Neural cell (in vitro differentiated cells): ENCODE data around the gene ATF5. TPM values are rescaled to one million over a fixed set of nuclear protein-coding genes. Genes with fewer than 3 reads are reported as not detected.

Experiments
- H2AFZ ChIP-seq: fragments of 200-600, 300-800 bp; sonication (generic), shearing (Covaris generic); 2 replicates; pipeline ENCODE4 v1.6.0; 2014; ENCODE audit warnings: low read depth, mild to moderate bottlenecking, antibody characterized with exemption, low read length, moderate library complexity
- H3F3A ChIP-seq: fragments of 200-600 bp; shearing (Covaris generic); 2 replicates; pipeline ENCODE4 v1.6.1; 2016; ENCODE audit warnings: mild to moderate bottlenecking, moderate library complexity, mixed read lengths, antibody characterized with exemption, low read length; ENCODE audit not compliant: insufficient read depth, poor library complexity, severe bottlenecking
- H3K27ac ChIP-seq: fragments of 200-600, 300-800 bp; sonication (generic), shearing (Covaris generic); 2 replicates; pipeline ENCODE4 v1.5.1; 2014; ENCODE audit warnings: mild to moderate bottlenecking, low read length, moderate library complexity
- H3K27me3 ChIP-seq: fragments of 300-800, 200-600 bp; sonication (generic), shearing (Covaris generic); 2 replicates; pipeline ENCODE4 v1.6.0; 2014; ENCODE audit warnings: mild to moderate bottlenecking, low read depth, low read length, moderate library complexity; ENCODE audit not compliant: insufficient read depth
- H3K36me3 ChIP-seq: fragments of 300-800, 200-600 bp; sonication (generic), shearing (Covaris generic); 2 replicates; pipeline ENCODE4 v1.5.1; 2014; ENCODE audit warnings: mild to moderate bottlenecking, antibody characterized with exemption, low read length, moderate library complexity; ENCODE audit not compliant: insufficient read depth
- H3K4me2 ChIP-seq: fragments of 300-800, 200-600 bp; sonication (generic), shearing (Covaris generic); 2 replicates; pipeline ENCODE4 v1.6.0; 2014; ENCODE audit warnings: mild to moderate bottlenecking, low read length
- H3K4me3 ChIP-seq: fragments of 300-800, 200-600 bp; sonication (generic), shearing (Covaris generic); 2 replicates; pipeline ENCODE4 v1.5.1; 2014; ENCODE audit warnings: mild to moderate bottlenecking, low read length, moderate library complexity
- H3K79me2 ChIP-seq: fragments of 200-600 bp; shearing (Covaris generic); replicated peaks from 2 replicates; pipeline ENCODE4 v1.6.0; 2014; ENCODE audit warnings: mild to moderate bottlenecking, low read length, moderate library complexity; ENCODE audit not compliant: insufficient read depth
- H3K9ac ChIP-seq: fragments of 300-800, 200-600 bp; sonication (generic), shearing (Covaris generic); 2 replicates; pipeline ENCODE4 v1.6.1; 2016; ENCODE audit warnings: mild to moderate bottlenecking, low read length, mixed read lengths
- H3K9me2 ChIP-seq: fragments of 200-600 bp; shearing (Covaris generic); 2 replicates; pipeline ENCODE4 v1.6.1; 2016; ENCODE audit warnings: mild to moderate bottlenecking, low read length, mixed read lengths; ENCODE audit not compliant: insufficient read depth
- H3K9me3 ChIP-seq: fragments of 200-600, 300-800 bp; sonication (generic), shearing (Covaris generic); 2 replicates; pipeline ENCODE4 v1.6.1; 2016; ENCODE audit warnings: mild to moderate bottlenecking, mixed run types, low read length, moderate library complexity, mixed read lengths
- H4K20me1 ChIP-seq: fragments of 200-600 bp; shearing (Covaris generic); 2 replicates; pipeline ENCODE4 v1.6.1; 2016; ENCODE audit warnings: mild to moderate bottlenecking, mixed run types; ENCODE audit not compliant: insufficient read depth
- EP300 ChIP-seq: fragments of 450-650 bp; conservative IDR thresholded peaks from 2 replicates; pipeline ENCODE4 v1.6.1; 2014; ENCODE audit warnings: antibody characterized with exemption, mild to moderate bottlenecking, moderate library complexity; ENCODE audit not compliant: poor library complexity, severe bottlenecking
- EZH2 ChIP-seq: fragments of 200-600, 300-800 bp; shearing (Covaris generic), sonication (generic); IDR thresholded peaks from 2 replicates; pipeline ENCODE4 v1.6.1; 2014; ENCODE audit warnings: antibody characterized with exemption, low read length, borderline replicate concordance, mild to moderate bottlenecking; ENCODE audit not compliant: insufficient read depth, poor library complexity, severe bottlenecking
- MXI1 ChIP-seq: fragments of 450-650 bp; conservative IDR thresholded peaks from 2 replicates; pipeline ENCODE4 v1.6.1; 2014; ENCODE audit warnings: antibody characterized with exemption, mild to moderate bottlenecking; ENCODE audit not compliant: poor library complexity, severe bottlenecking
- POLR2AphosphoS5 ChIP-seq: IDR thresholded peaks from 2 replicates; pipeline ENCODE4 v1.6.1; 2012
- RAD21 ChIP-seq: fragments of 450-650 bp; conservative IDR thresholded peaks from 2 replicates; pipeline ENCODE4 v1.6.1; 2014; ENCODE audit warnings: antibody characterized with exemption, mild to moderate bottlenecking, moderate library complexity
- SMC3 ChIP-seq: fragments of 450-650 bp; conservative IDR thresholded peaks from 2 replicates; pipeline ENCODE4 v1.6.1; 2014; ENCODE audit warnings: antibody characterized with exemption, mild to moderate bottlenecking, moderate library complexity; ENCODE audit not compliant: poor library complexity
- TAF1 ChIP-seq: IDR thresholded peaks from 2 replicates; pipeline ENCODE4 v1.6.1; 2012; ENCODE audit warnings: low read depth
- polyA plus RNA-seq: library from polyadenylated mRNA; depleted of rRNA; stranded (reverse); fragments of >200 nt; gene quantifications from 2 replicates; pipeline ENCODE4 v1.2.3, GENCODE V29; 2014
- TF ChIP-seq, protein P1 (sequence below): fragments of 450-650 bp; IDR thresholded peaks from 2 replicates; pipeline ENCODE4 v1.5.1; 2014; ENCODE audit warnings: antibody characterized with exemption, mild to moderate bottlenecking, moderate library complexity; ENCODE audit not compliant: poor library complexity, severe bottlenecking
- TF ChIP-seq, protein P2 (sequence below): IDR thresholded peaks from 2 replicates; pipeline ENCODE4 v1.6.1; 2012; ENCODE audit warnings: borderline replicate concordance

The ATF5 gene
- polyA plus RNA-seq, 1 donor from 2014 or later: 16.1 TPM

DNA sequence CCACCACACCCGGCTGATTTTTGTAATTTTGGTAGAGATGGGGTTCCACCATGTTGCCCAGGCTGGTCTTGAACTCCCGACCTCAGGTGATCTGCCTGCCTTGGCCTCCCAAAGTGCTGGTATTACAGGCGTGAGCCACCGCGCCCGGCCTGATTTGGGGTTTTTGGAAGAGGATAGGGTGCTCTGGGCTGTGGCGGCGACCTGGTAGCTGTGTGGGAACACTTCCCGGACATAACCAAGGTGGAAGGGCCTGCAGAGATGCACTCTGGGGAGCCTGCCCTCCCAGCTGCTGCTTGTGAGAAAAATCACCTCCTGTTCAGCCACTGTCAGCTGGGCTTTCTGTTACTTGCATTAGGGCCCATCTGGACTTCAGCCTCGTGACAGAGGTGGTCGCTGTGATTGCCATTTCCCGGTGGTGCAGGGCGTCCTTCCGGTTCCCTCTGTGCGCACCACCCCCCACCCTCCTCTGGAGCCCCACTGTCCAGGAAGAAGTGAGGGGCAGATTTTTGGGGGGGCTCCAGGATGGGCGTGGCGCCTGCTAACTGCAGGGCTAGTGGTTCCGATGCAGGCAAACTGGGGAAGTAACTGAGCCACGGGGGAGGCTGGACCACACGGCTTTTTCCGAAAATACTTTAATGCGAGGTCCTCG, 39.8 kb upstream of the ATF5 start:
- no peaks in the 10 kb centered on the region for H3K9me2 ChIP-seq
- no peak overlapping the region for H3K4me2 ChIP-seq
- no peak overlapping the region for H3K27ac ChIP-seq
- H3K36me3 ChIP-seq: no peaks in the 10 kb centered on the region
- no peak overlapping the region for H2AFZ ChIP-seq
- H3K27me3 ChIP-seq: peaks cover 8% of the 10 kb centered on the region
- no peak overlapping the region for H3K4me3 ChIP-seq
- TF ChIP-seq RAD21 (no peak), EP300 (no peak), EZH2 (no peak), POLR2AphosphoS5 (no peak), TAF1 (no peak)
- TF ChIP-seq, protein P1, sequence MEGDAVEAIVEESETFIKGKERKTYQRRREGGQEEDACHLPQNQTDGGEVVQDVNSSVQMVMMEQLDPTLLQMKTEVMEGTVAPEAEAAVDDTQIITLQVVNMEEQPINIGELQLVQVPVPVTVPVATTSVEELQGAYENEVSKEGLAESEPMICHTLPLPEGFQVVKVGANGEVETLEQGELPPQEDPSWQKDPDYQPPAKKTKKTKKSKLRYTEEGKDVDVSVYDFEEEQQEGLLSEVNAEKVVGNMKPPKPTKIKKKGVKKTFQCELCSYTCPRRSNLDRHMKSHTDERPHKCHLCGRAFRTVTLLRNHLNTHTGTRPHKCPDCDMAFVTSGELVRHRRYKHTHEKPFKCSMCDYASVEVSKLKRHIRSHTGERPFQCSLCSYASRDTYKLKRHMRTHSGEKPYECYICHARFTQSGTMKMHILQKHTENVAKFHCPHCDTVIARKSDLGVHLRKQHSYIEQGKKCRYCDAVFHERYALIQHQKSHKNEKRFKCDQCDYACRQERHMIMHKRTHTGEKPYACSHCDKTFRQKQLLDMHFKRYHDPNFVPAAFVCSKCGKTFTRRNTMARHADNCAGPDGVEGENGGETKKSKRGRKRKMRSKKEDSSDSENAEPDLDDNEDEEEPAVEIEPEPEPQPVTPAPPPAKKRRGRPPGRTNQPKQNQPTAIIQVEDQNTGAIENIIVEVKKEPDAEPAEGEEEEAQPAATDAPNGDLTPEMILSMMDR: no peak
- no peaks in the 10 kb centered on the region for H4K20me1 ChIP-seq
- H3K9me3 ChIP-seq: no peaks in the 10 kb centered on the region
- no peaks in the 10 kb centered on the region for H3K79me2 ChIP-seq
- no peak overlapping the region for H3K9ac ChIP-seq
- no peaks in the 10 kb centered on the region for H3F3A ChIP-seq

DNA sequence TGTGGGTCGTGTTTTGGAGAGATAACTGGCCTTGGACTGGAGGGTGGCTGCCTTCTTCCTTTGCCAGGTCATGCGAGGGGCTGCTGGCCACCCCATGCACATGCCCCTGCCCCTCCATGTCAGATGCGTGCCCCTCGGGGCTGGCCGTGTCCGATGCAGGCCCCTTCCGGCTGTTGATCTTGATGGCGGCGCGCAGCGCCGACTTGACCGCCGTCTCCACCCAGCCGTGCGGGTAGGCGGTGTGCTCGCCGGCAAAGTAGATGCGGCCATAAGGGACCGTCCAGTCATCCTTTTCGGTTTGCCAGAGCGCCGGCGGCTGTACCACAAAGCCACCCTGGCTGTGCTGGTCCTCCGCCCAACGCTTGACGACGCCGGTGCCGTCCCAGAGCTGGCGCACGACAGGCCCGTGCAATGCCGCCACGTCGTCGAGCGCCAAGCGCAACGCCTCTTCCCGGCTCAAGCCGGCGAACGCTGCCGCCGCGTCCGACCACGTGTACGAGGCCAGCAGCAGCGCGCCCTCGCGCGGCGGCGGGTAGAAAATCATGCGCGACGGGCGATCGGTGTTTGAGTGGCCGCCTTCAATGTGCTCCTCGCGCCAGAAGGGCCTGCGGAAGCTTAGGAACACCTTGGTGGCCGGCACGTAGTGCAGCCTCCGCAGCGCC, 39.2 kb upstream of the ATF5 start:
- Histone ChIP-seq H3K9me3 (no peaks in the 10 kb centered on the region), H2AFZ (no peak overlapping the region), H3K4me2 (no peak overlapping the region), H3K27me3 (peaks cover 8% of the 10 kb centered on the region), H4K20me1 (no peaks in the 10 kb centered on the region), H3F3A (no peaks in the 10 kb centered on the region), H3K79me2 (no peaks in the 10 kb centered on the region), H3K9ac (no peak overlapping the region), H3K36me3 (no peaks in the 10 kb centered on the region), H3K4me3 (peak overlapping the region; percentile 56), H3K27ac (no peak overlapping the region), H3K9me2 (no peaks in the 10 kb centered on the region)
- no peak for TF ChIP-seq RAD21
- TF ChIP-seq, protein P2, sequence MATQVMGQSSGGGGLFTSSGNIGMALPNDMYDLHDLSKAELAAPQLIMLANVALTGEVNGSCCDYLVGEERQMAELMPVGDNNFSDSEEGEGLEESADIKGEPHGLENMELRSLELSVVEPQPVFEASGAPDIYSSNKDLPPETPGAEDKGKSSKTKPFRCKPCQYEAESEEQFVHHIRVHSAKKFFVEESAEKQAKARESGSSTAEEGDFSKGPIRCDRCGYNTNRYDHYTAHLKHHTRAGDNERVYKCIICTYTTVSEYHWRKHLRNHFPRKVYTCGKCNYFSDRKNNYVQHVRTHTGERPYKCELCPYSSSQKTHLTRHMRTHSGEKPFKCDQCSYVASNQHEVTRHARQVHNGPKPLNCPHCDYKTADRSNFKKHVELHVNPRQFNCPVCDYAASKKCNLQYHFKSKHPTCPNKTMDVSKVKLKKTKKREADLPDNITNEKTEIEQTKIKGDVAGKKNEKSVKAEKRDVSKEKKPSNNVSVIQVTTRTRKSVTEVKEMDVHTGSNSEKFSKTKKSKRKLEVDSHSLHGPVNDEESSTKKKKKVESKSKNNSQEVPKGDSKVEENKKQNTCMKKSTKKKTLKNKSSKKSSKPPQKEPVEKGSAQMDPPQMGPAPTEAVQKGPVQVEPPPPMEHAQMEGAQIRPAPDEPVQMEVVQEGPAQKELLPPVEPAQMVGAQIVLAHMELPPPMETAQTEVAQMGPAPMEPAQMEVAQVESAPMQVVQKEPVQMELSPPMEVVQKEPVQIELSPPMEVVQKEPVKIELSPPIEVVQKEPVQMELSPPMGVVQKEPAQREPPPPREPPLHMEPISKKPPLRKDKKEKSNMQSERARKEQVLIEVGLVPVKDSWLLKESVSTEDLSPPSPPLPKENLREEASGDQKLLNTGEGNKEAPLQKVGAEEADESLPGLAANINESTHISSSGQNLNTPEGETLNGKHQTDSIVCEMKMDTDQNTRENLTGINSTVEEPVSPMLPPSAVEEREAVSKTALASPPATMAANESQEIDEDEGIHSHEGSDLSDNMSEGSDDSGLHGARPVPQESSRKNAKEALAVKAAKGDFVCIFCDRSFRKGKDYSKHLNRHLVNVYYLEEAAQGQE: no peak
- no peak for TF ChIP-seq EP300
- no peak for TF ChIP-seq TAF1
- TF ChIP-seq EZH2: no peak
- TF ChIP-seq SMC3: peak; percentile 36
- peak; percentile 18 for TF ChIP-seq MXI1
- TF ChIP-seq, protein P1: peak; percentile 67
- TF ChIP-seq POLR2AphosphoS5: no peak
